GM18861 (cell line): ENCODE measurements around the gene STK32B.
"Not testable (repeated sequence)": the region's sequence is repeated elsewhere in the genome, so short reads cannot be mapped to it uniquely, and the experiment has no call there.

Experiments used
- ATAC-seq: cut with Tn5 transposase; IDR thresholded peaks from one replicate; pipeline ENCODE4 v1.9.1; 2021; ENCODE audit not compliant: unreplicated experiment

Gene STK32B

DNA sequence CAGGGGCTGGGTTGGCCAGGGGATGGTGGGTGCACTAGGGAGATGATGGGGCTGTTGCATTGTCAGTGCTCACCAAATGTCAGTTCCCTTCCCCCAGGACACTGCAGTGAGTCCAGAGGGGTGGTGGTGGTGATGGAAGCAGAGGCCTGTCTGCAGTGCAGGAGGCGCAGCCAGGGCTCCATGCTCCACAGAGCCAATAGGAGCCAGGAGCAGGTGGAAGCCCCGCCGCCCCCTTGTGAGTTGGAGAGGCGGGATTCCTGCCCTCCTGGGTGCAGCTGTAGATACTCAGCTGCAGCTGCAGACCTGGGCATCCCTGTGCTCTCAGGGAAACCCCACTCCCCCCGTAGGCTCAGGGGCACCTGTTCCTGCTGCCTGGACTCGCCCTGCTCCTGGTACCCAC, 372.4 kb downstream of the STK32B start:
- ATAC-seq, result no peak

DNA sequence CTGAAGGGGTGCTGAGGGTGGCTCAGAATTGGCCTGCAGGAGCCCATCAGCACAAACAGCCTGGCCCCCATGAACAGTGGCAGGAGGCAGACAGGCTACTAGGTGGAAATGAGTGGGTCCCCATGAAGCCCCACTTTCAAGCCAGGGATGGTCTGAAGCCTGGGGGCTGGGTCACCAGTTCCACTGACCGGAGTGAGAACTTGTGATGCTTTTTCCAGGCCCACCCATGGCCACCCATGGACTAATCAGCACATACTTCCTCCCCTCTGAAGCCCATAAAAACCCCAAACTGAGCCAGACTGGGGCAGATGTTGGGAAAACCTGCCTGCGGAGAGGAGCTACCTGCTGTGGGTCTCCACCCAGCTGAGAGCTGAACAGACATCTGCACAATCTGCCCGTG, 372.9 kb downstream of the STK32B start:
- no peak for ATAC-seq

DNA sequence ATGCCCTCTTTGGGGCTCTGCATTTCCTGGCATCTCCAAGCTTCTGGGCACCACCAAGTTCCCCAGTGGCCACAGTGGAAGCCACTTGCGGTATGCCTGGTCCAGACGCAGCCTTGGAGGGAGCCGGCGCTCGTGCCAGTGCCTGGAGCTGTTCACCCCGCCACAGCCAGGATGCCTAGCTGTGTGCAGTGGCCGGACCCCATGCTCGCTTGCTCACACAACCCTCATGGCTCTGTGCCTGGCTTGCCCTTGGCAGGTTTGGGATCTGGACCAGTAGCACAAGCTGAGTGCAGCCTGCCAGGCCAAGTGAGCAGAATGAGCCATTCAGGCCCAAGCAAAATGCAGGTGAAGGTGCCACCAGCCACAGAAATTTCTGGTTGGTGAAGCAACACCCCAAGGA, 373.6 kb downstream of the STK32B start:
- no peak for ATAC-seq

DNA sequence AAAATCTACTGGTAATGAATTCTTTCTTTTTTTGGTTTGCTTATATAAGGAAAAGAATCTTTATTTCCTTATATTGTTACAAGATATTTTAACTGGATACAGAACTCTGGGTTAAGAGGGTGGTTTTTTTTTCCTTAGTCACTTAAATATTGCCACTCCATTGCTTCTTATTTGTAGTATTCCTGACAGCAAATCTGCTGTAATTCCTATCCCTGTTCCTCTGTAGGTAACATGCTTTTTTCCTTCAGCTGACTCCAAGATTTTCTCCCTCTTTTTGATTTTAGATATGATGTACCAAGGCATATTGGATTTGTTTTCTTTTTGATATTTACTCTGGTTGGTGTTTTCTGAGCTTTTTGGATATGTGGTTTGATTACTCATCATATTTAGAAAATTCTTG, 378.5 kb downstream of the STK32B start:
- no peak for ATAC-seq

DNA sequence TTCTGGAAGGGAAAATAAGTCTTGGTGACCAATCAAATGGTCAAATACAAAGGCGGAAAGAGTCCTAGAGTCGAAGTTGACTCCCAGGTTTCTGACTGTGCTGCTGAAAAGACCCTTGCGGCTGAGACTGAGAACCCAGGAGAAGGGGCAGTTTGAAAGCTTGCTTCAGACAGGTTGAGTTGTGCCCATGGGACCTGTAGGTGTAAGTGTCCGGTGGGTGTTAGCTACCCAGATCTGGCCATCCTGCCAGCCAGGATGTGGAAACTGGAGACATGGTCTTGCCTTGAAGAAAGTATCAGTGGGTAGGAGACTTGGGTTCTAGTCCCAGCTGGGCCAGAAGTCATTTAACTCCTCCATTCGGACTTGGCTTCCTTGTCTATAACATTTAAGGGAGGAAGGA, 381.9 kb downstream of the STK32B start:
- no peak for ATAC-seq

DNA sequence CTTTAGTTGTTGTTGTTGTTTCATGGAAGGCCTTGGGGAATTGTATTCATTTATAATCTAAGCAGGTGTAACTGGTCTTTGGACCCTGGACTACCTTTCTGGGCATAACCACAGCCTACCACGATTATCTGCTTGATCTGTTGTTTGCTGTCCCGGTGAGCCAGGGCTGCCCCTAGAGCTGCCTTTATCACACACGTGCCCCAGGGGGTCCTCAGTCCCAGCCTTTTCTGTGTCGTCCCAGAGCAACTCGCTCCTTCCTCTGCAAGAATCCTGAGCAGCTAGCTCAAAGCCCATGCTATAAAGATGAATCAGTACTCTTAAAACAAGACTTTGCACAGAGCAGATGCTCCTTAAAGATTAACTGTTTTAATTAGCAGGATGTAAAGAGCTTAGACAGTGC, 383.9 kb downstream of the STK32B start:
- no peak for ATAC-seq

DNA sequence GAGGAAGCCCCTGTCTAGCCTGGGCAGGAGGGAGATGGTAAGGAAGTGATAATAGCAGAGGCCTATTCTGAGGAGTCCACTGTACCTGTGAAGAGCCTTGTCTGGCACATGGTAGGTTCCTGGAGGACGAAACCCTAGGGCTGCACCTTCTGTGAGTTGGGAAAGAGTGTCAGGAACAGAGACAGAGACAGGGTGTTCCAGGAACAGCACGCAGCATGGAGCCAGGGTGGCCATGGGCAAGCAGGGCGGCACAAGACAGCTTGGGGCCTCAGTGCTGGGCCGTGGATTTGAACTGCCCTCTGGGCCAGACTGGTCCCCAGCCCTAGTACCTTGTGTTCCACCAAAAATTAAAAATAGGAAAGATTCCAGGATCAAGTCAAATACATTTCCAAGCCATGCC, 384.5 kb downstream of the STK32B start:
- no peak for ATAC-seq

DNA sequence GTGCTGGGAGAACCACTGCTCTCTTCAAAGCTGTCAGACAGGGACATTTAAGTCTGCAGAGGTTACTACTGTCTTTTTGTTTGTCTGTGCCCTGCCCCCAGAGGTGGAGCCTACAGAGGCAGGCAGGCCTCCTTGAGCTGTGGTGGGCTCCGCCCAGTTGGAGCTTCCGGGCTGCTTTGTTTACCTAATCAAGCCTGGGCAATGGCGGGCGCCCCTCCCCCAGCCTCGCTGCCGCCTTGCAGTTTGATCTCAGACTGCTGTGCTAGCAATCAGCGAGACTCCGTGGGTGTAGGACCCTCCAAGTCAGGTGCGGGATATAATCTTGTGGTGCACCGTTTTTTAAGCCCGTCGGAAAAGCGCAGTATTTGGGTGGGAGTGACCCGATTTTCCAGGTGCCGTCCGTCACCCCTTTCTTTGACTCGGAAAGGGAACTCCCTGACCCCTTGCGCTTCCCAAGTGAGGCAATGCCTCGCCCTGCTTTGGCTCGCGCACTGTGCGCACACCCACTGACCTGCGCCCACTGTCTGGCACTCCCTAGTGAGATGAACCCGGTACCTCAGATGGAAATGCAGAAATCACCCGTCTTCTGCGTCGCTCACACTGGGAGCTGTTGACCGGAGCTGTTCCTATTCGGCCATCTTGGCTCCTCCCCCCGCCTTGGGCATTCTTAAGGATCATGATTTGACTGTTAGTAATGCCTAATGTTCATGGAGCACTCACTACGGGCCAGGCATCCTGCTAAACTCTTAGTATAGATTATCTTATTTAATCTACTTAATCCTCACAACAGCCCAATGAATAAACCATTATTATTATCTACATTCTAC, 392.9 kb downstream of the STK32B start:
- ATAC-seq, result not testable (repeated sequence)

DNA sequence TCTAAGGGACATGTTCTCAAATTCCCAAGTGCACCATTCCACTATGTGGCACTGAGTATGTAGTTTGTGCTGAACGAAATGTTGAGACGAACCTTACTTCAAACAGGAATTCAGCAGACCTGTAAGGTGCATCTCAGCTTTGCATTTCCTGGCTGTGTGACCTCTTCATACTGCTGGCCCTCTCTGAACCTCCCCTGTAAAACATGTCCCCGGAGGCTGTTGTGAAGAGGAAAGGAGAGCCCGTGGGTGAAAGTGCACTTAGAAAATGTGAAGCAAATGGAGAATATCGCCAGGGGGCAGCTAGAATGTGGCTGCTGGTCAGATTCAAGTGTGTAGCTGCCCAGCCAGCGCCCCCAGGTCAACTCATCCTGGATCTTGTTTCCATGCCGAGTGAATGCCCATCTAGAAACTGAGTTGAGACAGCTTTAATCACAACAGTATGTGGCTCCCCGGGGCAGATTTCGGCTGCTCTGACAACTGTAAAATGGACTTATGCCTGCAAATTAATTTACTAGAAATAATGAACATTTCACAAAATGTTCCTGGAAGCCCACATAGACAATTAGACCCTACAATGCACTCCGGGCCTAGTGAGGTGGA, 393.7 kb downstream of the STK32B start:
- no peak for ATAC-seq

DNA sequence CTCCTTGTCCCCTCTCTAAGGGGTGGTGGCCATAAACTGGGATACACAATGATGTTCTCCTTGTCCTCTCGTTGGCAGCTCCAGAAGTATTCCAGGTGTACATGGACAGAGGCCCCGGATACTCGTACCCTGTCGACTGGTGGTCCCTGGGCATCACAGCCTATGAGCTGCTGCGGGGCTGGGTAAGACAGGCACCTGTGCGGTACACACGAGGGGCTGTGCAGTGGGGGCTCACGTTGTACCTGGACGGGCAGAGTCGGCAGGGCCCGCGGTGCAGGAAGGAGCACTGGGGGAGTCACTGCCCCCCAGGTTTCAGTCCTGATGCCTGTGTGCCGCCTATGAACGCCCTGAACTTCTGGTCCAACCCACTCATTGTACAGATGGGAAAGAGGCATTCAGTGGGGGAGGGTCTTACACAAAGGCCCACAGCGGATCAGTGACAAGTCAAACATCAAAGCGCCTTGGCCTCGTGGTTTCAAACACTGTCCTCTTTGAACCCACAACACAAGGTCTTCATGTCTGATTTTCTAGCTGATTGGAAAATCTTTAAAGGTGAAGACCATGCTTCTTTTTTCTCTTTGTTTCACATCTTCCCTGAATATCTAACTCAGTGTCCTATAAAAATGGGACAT, 395.4 kb downstream of the STK32B start:
- ATAC-seq, result no peak

DNA sequence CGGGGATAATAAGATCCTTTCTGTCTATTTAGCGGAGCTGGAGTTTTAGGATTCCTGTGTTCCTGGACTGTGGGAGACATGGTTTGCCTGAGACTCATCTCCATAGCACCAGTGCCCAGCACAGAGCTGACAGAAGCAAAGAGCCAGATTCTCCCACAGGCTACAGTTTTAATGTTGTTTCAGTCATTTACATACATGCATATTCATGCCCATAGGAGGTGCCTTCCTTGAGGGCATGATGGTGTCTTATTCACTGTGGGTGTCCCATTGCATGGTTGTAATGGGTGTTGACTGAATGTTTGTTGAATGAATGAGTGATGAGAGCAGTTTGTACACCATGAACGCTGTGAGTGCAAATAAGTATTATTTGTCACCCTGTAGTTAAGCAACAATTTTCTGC, 396.5 kb downstream of the STK32B start:
- no peak for ATAC-seq

DNA sequence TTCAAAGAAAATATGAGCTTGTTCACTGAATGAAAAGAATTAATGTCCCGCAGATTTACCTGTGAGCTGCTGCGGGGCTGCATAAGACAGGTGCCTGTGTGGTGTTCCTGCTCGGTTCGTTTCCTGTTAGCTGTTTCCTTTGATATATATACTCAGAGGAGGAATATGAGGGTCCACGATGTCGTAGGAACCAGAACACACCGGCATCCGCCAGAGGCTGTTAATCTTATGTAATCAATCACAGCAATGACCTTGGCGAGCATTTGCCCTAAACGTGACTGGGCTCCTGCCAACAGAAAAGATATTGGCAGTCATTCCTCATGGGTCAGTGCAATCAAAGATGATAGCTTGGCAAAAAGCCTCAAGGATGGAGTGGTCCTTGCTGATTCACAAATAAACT, 396.9 kb downstream of the STK32B start:
- no peak for ATAC-seq

DNA sequence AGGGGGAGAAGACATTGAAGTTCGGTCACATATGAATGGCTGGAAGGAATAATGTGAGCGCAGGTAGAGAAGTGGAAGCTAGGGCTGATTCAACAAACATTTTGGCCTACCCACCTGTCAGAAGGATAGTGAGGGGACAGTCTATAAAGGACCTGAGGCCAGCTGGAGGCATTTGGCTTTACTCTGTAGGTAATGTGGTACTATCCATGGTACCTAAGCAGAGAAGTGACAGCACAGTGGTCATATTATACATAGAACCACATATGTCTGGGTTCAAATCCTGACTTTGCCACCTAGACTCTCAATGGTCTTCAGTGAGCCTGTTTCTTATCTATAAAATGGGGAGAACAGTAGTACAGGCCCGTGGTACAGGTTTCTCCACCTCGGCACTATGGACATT, 400.0 kb downstream of the STK32B start:
- ATAC-seq, result no peak

DNA sequence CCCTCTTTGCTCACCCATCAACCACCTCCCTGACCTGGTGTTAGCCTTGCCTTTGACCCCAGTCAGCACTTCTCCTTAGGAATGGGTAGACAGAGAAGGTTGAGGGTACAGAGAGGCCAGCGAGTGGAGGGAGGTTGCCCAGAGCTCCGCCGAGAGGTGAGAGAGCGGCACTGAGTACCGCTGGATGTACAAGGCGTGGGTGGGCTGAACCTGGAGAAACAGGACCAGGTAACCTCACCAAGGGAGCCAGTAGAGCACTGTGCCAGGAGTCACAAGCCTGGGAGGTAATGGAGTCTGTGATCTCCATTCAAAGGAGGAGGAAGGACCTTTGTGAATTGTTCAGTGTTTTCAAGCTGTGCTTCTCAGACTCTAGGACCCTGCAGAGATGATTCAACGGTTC, 400.9 kb downstream of the STK32B start:
- ATAC-seq, result no peak

DNA sequence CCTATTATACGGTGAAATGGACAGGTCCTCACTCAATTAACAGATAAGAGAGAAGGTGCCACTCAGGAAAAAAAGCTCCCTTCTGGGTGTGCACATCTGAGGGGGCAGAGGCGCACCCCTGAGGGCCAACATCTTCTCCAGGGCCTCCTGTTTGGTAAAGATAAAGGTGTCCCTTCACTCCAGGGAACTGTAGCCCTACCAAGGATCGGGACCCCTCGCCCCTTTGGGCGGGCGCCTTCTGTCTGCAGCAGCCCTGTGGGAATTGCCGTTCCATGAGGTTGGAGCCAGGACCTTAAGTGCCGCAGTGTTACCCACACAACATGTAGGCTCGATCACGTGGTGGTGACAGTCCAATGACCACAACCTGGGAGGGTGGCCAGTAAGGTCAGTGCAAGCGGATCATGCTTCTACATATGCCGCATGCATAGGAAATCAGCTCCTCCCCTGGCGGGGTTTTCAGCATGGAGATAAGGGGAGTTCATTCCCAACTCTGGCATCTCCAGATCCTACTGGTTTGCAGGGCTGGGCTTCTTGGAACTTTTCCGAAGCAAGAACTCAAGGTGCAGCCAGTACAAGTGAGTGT, 403.8 kb downstream of the STK32B start:
- no peak for ATAC-seq

DNA sequence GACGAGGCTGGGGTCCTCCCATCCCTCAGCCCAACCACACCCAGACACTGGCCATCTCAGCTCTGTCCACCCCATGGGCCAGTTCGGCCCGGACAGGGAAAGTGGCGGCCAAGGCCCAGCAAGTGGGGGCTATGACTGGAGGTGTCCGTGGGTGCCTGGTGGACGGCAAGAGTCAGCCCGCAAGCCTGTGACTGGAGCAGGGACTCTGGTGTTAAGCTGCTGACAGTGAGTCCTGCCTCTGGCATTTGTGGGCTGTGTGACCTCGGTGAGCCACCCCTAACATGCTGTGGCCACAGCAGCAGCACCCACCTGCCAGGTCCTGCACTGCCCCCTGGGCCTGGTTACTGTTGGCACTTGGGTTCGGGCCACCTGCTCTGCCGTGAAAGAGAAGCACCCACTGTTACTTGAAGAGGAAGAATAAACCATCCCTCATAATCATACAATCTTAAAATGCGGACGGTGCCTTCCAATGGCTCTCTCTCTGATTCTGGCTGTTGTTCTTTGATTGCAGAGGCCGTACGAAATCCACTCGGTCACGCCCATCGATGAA, 405.1 kb downstream of the STK32B start:
- no peak for ATAC-seq

DNA sequence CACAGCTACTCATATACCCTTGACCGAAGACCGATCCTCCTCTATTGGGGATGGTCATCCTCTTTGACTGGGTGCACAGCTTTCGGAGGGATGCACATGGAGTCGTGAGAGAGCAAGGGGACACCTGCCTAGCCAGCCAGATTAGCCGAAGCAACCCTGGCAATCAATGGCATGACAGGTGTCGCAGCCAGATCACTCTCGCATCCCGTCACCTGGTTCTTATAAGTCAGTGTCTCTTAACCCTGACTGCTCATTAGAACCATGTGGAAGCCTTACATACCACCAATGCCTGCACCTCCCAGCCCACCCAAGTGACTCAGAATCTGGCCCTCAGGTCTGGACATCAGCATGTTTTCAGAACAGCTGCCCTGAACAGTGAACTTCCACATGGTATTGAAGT, 407.4 kb downstream of the STK32B start:
- ATAC-seq, result no peak

DNA sequence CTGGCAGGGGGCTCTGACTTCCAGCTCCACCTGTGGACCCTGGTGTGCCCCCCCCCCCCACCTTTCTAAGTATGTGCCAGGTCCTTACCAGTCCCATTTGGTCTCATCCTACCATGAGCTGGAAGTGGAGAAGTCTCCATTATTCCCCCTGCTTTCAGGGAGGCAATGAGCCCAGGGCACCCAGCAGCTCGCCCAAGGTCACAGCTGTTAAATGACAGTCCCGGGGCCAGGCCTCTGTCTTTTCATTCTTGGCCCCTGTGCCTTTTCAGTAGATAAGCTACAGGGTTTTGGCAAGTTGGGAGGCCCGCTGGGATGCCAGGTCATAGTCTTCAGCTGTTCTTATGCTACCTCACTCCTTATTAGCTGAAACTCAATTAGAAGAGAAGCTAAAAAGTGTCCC, 408.0 kb downstream of the STK32B start:
- ATAC-seq, result no peak

DNA sequence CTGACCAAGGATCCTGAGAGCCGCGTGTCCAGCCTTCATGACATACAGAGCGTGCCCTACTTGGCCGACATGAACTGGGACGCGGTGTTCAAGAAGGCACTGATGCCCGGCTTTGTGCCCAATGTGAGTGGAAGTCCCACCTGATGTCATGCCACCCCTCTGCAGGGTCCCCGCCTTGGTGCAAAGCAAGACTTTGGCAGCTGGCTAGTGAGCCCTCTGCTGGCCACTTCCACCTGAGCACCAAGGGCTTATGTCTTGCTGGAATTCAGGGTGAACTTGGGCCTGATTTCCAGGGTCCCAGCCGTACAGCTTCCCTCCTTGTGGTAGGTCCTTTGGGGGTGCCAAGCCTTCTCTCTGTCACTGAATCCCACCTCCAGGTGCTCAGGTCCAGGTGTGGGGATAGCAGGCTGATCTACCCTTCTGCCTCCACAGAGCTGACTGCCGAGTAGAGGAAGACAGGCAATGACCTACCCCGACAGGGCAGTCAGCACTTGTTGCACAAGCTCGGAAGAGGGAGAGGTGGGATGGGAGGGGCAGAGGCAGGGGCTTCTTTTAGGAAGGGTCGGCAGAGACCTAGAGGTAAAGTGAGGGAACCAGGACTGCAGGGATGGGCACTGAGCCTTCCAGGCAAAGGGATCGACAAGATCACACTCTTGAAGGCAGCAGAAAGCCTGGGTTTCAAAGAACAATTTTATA, 409.0 kb downstream of the STK32B start:
- ATAC-seq, result no peak

DNA sequence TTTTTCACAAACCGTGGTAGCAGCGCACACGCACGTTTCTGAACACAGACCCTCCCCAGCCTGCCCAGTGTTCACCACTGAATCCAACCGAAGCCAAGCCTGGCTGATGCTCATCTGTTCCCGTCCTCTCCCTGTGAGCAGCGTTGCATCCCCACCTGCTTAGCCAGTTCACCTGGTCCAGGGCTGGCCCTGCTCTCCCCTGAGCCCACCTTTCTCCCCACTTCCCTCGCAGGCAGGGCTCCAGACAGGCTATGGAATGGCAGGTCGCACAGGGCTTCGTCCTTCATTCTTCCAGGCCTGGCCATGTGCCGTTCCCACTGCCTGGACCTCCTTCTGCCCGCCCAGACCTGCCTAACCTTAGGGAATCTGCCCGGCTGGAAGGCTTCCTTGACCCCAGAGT, 410.2 kb downstream of the STK32B start:
- ATAC-seq, result no peak

DNA sequence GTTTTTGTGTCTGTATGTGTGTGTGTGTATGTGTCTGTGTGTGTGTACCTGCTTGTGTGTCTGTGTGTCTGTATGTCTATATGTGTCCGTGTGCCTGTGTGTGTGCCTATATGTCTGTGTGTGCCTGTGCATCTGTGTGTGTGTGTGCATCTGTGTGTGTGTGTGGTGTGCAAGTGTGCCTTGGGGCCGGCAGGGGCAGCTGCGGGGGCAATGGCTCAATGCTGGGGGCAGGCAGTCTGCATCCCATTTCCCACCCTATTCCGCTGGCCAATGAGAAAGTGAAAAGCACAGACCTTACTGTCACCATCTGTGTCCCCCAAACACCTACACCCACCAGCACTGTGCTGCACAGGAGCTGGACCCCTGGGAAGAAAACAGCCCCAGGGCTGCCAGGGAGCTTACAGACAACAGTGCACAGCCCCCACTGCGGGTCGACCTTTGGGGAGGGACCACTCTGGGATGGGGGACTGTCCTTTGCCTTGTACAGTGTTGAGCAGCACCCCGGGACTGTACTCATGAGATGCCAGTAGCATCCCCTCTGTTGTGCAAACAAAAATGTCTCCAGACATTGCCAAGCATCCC, 411.1 kb downstream of the STK32B start:
- ATAC-seq, result no peak
